Spinal cord (tissue), 10 donors: ENCODE data around the gene WASHC3. TPM values are rescaled to one million over a fixed set of nuclear protein-coding genes. Genes with fewer than 3 reads are reported as not detected.

Experiments used
- DNase-seq, 6 donors: peaks; one replicate each; pipeline versions ENCODE4 v3.0.0 to v3.0.0-alpha.2; 2013 to 2015; ENCODE audit warnings: low spot score in 6 of 6, low read depth in 4 of 6
- H3K27ac ChIP-seq: one replicate; pipeline ENCODE4 v1.5.1; 2013; ENCODE audit warnings: low read depth, low read length, control low read depth
- H3K27me3 ChIP-seq: one replicate; pipeline ENCODE4 v1.6.1; 2013; ENCODE audit warnings: low read length; ENCODE audit not compliant: control insufficient read depth, insufficient read depth
- H3K36me3 ChIP-seq: one replicate; pipeline ENCODE4 v1.6.1; 2013; ENCODE audit warnings: low read length; ENCODE audit not compliant: control insufficient read depth, insufficient read depth
- H3K4me1 ChIP-seq: one replicate; pipeline ENCODE4 v1.6.1; 2013; ENCODE audit warnings: low read length; ENCODE audit not compliant: control insufficient read depth, insufficient read depth
- H3K4me3 ChIP-seq: one replicate; pipeline ENCODE4 v1.5.1; 2013; ENCODE audit warnings: low read depth, low read length, control low read depth
- H3K9me3 ChIP-seq: one replicate; pipeline ENCODE4 v1.6.1; 2013; ENCODE audit warnings: low read length; ENCODE audit not compliant: control insufficient read depth, insufficient read depth
- WGBS: methylation state at CpG from one replicate; pipeline ENCODE4 v1.1.5; 2013; ENCODE audit warnings: missing lambda C conversion rate; ENCODE audit not compliant: insufficient coverage; 5-methylcytosine and 5-hydroxymethylcytosine counted together
- polyA plus RNA-seq, 2 donors: library from polyadenylated mRNA; unstranded; fragments of 120-200 nt; gene quantifications; one replicate each; pipeline ENCODE4 v1.2.1, GENCODE V29; 2013; ENCODE audit not compliant: insufficient read length in 2 of 2
- total RNA-seq, 2 donors: library from RNA; depleted of rRNA in 1 of 2; stranded (reverse); fragments of 120-200 nt in 1 of 2; fragments of >200 nt in 1 of 2; gene quantifications; one replicate each; pipeline versions ENCODE4 v1.2.3 to v1.2.4, GENCODE V29; 2013 to 2014
- donor health status: healthy.

The WASHC3 gene
- total and polyA plus RNA-seq, 4 donors, result 42.0 to 64.7 (median 57.1) TPM

DNA sequence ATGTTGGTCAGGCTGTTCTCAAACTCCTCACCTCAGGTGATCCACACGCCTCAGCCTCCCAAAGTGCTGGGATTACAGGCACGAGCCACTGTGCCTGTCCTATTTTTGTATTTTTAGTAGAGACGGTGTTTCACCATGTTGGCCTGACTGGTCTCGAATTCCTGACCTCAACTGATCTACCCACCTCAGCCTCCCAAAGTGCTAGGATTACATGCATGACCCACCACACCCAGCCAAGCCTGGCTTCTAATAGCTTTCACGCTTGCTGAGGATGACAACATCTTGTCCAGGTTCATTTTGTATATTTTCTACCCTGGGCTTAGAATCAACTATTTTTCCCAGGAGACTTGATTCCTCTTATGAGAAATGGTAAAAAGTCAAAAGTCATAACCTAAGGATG lies 64.7 kb downstream of the WASHC3 start:
- DNase-seq, result no peak
- H3K27ac ChIP-seq, result no peak overlapping the region
- WGBS, result 97% methylated on average over 5 of the region's 5 CpGs
- no peaks in the 10 kb centered on the region for H3K4me1 ChIP-seq
- H3K36me3 ChIP-seq, result no peaks in the 10 kb centered on the region
- H3K9me3 ChIP-seq, result no peaks in the 10 kb centered on the region
- no peak overlapping the region for H3K4me3 ChIP-seq
- H3K27me3 ChIP-seq, result no peaks in the 10 kb centered on the region

GRCh38 chr12:101995684-101996083 lies 66.1 kb downstream of the WASHC3 start:
- no peaks in the 10 kb centered on the region for H3K9me3 ChIP-seq
- no peak overlapping the region for H3K4me3 ChIP-seq
- no CpG with 5 or more reads among the region's 4 CpGs for WGBS
- peak in 1 of 6 donors; percentile 27 for DNase-seq
- no peaks in the 10 kb centered on the region for H3K4me1 ChIP-seq
- no peak overlapping the region for H3K27ac ChIP-seq
- no peaks in the 10 kb centered on the region for H3K27me3 ChIP-seq
- H3K36me3 ChIP-seq, result no peaks in the 10 kb centered on the region

- Histone ChIP-seq H3K9me3 (no peaks in the 10 kb centered on the region), H3K27me3 (no peaks in the 10 kb centered on the region), H3K4me3 (no peak overlapping the region), H3K4me1 (no peaks in the 10 kb centered on the region), H3K36me3 (no peaks in the 10 kb centered on the region), H3K27ac (no peak overlapping the region)
- DNase-seq, result no peak
- WGBS, result 74% methylated on average over 2 of the region's 2 CpGs
These were observed 69.7 kb downstream of the WASHC3 start for GRCh38 chr12:101992091-101992490.

- 100% methylated on average over 1 of the region's 5 CpGs for WGBS
- Histone ChIP-seq H3K27me3 (no peaks in the 10 kb centered on the region), H3K4me1 (no peaks in the 10 kb centered on the region), H3K9me3 (no peaks in the 10 kb centered on the region), H3K27ac (no peak overlapping the region), H3K4me3 (no peak overlapping the region), H3K36me3 (no peaks in the 10 kb centered on the region)
- no peak for DNase-seq
These were observed 79.5 kb downstream of the WASHC3 start for GRCh38 chr12:101982307-101982706.

- WGBS, result no CpG with 5 or more reads among the region's 2 CpGs
- H3K9me3 ChIP-seq, result no peaks in the 10 kb centered on the region
These were observed 79.9 kb downstream of the WASHC3 start for GRCh38 chr12:101981868-101982267.

DNA sequence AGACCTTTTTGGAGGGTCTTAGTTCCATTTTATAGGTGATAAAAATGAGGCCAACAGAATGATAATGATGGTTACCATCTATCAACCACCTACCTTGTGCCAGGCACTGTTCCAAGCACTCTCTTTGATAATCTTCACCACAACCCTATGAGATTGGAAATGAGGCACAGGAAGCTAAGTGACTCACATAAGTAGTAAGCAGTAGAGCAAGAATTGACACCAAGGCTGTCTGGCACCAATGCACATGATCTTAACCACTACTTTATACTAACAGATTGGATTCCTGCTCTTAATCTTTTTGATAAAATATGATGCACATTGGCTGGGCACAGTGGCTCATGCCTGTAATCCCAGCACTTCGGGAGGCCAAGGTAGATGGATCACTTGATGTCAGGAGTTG lies 93.0 kb downstream of the WASHC3 start:
- Histone ChIP-seq H3K27me3 (no peaks in the 10 kb centered on the region), H3K36me3 (no peaks in the 10 kb centered on the region), H3K4me1 (no peaks in the 10 kb centered on the region), H3K27ac (no peak overlapping the region), H3K9me3 (peaks cover 2% of the 10 kb centered on the region), H3K4me3 (no peak overlapping the region)
- no CpG with 5 or more reads among the region's 1 CpG for WGBS
- no peak for DNase-seq

More at GRCh38 chr12:101981868-101982267, 79.9 kb downstream of the WASHC3 start:
- Histone ChIP-seq H3K27ac (no peak overlapping the region), H3K27me3 (no peaks in the 10 kb centered on the region), H3K4me1 (no peaks in the 10 kb centered on the region), H3K4me3 (no peak overlapping the region), H3K36me3 (no peaks in the 10 kb centered on the region)
- no peak for DNase-seq

DNA sequence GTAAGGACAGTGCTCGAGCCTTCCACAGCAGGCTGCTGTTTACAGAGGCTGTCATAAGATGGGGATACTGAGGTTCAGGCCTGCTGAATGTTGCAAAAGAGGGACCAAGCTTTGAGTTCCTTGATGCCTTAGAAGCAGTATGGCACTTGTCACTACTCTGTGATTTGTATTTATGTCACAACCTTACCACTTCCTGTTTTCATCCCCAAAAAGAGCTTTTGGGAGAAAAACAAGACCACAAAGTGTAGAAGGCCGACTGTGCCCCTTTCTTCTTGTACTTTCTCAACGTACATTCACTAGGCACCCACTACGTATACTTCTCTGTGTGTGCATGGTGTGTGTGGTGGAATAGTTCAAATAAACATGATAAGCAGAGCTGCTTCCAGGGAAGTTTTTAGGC lies 94.3 kb downstream of the WASHC3 start:
- no peak for DNase-seq
- no peak overlapping the region for H3K4me3 ChIP-seq
- 67% methylated on average over 1 of the region's 4 CpGs for WGBS
- no peaks in the 10 kb centered on the region for H3K36me3 ChIP-seq
- no peaks in the 10 kb centered on the region for H3K27me3 ChIP-seq
- peaks cover 2% of the 10 kb centered on the region for H3K9me3 ChIP-seq
- H3K27ac ChIP-seq, result no peak overlapping the region
- no peaks in the 10 kb centered on the region for H3K4me1 ChIP-seq

DNA sequence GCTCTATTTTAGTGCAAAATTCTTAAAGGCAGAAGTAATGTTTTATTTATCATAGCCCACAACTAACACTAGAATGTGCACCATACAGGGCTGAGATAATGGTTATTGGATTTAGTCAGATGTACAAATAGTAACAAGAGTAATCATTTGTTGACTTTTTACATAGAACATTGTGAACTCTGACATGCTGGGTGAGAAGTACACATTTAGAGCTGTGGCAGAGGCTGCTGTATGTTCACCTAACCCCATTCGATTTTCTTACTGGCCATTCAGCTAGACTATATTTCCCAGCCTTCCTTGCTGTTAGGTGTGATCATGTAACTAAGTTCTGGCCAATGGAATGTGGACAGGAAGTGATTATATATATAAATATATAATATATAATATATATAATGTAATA lies 95.3 kb downstream of the WASHC3 start:
- no peaks in the 10 kb centered on the region for H3K36me3 ChIP-seq
- H3K27ac ChIP-seq, result no peak overlapping the region
- H3K4me1 ChIP-seq, result no peaks in the 10 kb centered on the region
- no peak overlapping the region for H3K4me3 ChIP-seq
- DNase-seq, result no peak
- H3K27me3 ChIP-seq, result no peaks in the 10 kb centered on the region
- no CpG with 5 or more reads among the region's 1 CpG for WGBS
- H3K9me3 ChIP-seq, result peaks cover 2% of the 10 kb centered on the region

GRCh38 chr12:101963697-101964096 lies 98.1 kb downstream of the WASHC3 start:
- H3K4me3 ChIP-seq, result no peak overlapping the region
- H3K9me3 ChIP-seq, result no peaks in the 10 kb centered on the region
- H3K4me1 ChIP-seq, result no peaks in the 10 kb centered on the region
- no peaks in the 10 kb centered on the region for H3K27me3 ChIP-seq
- no peak overlapping the region for H3K27ac ChIP-seq
- H3K36me3 ChIP-seq, result no peaks in the 10 kb centered on the region
- 50% methylated on average over 1 of the region's 1 CpG for WGBS
- no peak for DNase-seq
